Prostate gland (tissue), 2 donors: ENCODE data around the gene TBC1D22B. TPM values are rescaled to one million over a fixed set of nuclear protein-coding genes. Genes with fewer than 3 reads are reported as not detected.

Source experiments
- DNase-seq: peaks from one replicate; pipeline ENCODE4 v3.0.0-alpha.2; 2019; ENCODE audit warnings: low spot score
- H3K27ac ChIP-seq, 2 donors: fragments of 200-600 bp; sonication (generic); 2 replicates each; pipeline ENCODE4 v1.5.1; 2017 to 2019
- H3K27me3 ChIP-seq: fragments of 200-600 bp; sonication (generic); replicated peaks from 2 replicates; pipeline ENCODE4 v1.5.1; 2019; ENCODE audit not compliant: insufficient read depth
- H3K36me3 ChIP-seq, 2 donors: fragments of 200-600 bp; sonication (generic); 1 replicate in 1 of 2; 2 replicates in 1 of 2; pipeline versions ENCODE4 v1.5.1 to v1.8.1; 2017 to 2019
- H3K4me1 ChIP-seq: fragments of 200-600 bp; sonication (generic); replicated peaks from 2 replicates; pipeline ENCODE4 v1.5.1; 2019
- H3K4me3 ChIP-seq, 2 donors: fragments of 200-600 bp; sonication (generic); 2 replicates each; pipeline ENCODE4 v1.5.1; 2017 to 2019
- H3K9me3 ChIP-seq: fragments of 200-600 bp; sonication (generic); 2 replicates; pipeline ENCODE4 v1.5.1; 2017
- CTCF ChIP-seq, 4 experiments: fragments of 200-600 bp in 2 of 4; fragments of 450-650 bp in 2 of 4; sonication (generic) in 2 of 4; IDR thresholded peaks; 1 replicate in 3 of 4; 2 replicates in 1 of 4; pipeline ENCODE4 v1.5.1; 2016 to 2019; ENCODE audit warnings: antibody characterized with exemption in 4 of 4, mild to moderate bottlenecking in 2 of 4, moderate library complexity in 2 of 4
- POLR2A ChIP-seq: fragments of 450-650 bp; IDR thresholded peaks from one replicate; pipeline ENCODE4 v1.6.1; 2016; ENCODE audit warnings: antibody characterized with exemption, mild to moderate bottlenecking
- POLR2AphosphoS5 ChIP-seq: sonication (generic); formaldehyde crosslinking; IDR thresholded peaks from one replicate; pipeline ENCODE4 v1.6.1; 2017; ENCODE audit warnings: antibody characterized with exemption
- WGBS: methylation state at CpG from one replicate; pipeline ENCODE4 v1.1.5; 2018; 5-methylcytosine and 5-hydroxymethylcytosine counted together
- intact Hi-C: fragments of 100-400 bp; cut with DNase I; formaldehyde crosslinking; loops from one replicate; pipeline ENCODE4 v1.14.2; 2022
- total RNA-seq, 2 donors: library from RNA; depleted of rRNA; stranded (reverse); fragments of >200 nt; gene quantifications; one replicate each; pipeline ENCODE4 v1.1.0, GENCODE V29; 2016

Gene TBC1D22B
- total RNA-seq, 2 donors from 2014 or later = 10.7 to 27.0 TPM

- intact Hi-C loops = no loop called here
- H3K27ac ChIP-seq = peak overlapping the region; percentile 16 to 48
- no peaks in the 10 kb centered on the region for H3K4me1 ChIP-seq
- no peaks in the 10 kb centered on the region for H3K36me3 ChIP-seq
- WGBS = 78% methylated on average over 1 of the region's 1 CpG
- H3K27me3 ChIP-seq = no peaks in the 10 kb centered on the region
- H3K4me3 ChIP-seq = no peak overlapping the region
- TF ChIP-seq CTCF (IDR thresholded peaks at IDR 0.05) = no peak
- peak; percentile 46 for TF ChIP-seq POLR2AphosphoS5
- no peak for TF ChIP-seq POLR2A
- DNase-seq = peak; percentile 36
- H3K9me3 ChIP-seq = no peaks in the 10 kb centered on the region
Measured at GRCh38 chr6:37242429-37243052, 15.0 kb upstream of the TBC1D22B start.

- Histone ChIP-seq H3K27me3 (no peaks in the 10 kb centered on the region), H3K4me3 (no peak overlapping the region), H3K27ac (peak overlapping the region in 1 of 2 donors; percentile 65), H3K9me3 (no peaks in the 10 kb centered on the region), H3K4me1 (no peaks in the 10 kb centered on the region), H3K36me3 (no peaks in the 10 kb centered on the region)
- no peak for TF ChIP-seq CTCF (IDR thresholded peaks at IDR 0.05)
- TF ChIP-seq POLR2A = no peak
- no peak for TF ChIP-seq POLR2AphosphoS5
- DNase-seq = no peak
- intact Hi-C loops = no loop called here
- 89% methylated on average over 8 of the region's 8 CpGs for WGBS
Measured at GRCh38 chr6:37243131-37243815, 14.3 kb upstream of the TBC1D22B start.

GRCh38 chr6:37243816-37244370 lies 13.7 kb upstream of the TBC1D22B start:
- H3K9me3 ChIP-seq = no peaks in the 10 kb centered on the region
- H3K36me3 ChIP-seq = no peaks in the 10 kb centered on the region
- DNase-seq = no peak
- TF ChIP-seq POLR2AphosphoS5 (no peak), CTCF (IDR thresholded peaks at IDR 0.05) (no peak), POLR2A (no peak)
- peak overlapping the region; percentile 63 to 65 for H3K27ac ChIP-seq
- H3K4me1 ChIP-seq = no peaks in the 10 kb centered on the region
- intact Hi-C loops = no loop called here
- H3K27me3 ChIP-seq = no peaks in the 10 kb centered on the region
- WGBS = 59% methylated on average over 3 of the region's 3 CpGs
- no peak overlapping the region for H3K4me3 ChIP-seq

GRCh38 chr6:37244430-37245310 lies 12.9 kb upstream of the TBC1D22B start:
- no peaks in the 10 kb centered on the region for H3K36me3 ChIP-seq
- H3K4me1 ChIP-seq = no peaks in the 10 kb centered on the region
- H3K27me3 ChIP-seq = no peaks in the 10 kb centered on the region
- no peak overlapping the region for H3K4me3 ChIP-seq
- peak overlapping the region; percentile 63 to 73 for H3K27ac ChIP-seq
- intact Hi-C loops = no loop called here
- H3K9me3 ChIP-seq = no peaks in the 10 kb centered on the region
- TF ChIP-seq POLR2AphosphoS5 (peak; percentile 97), CTCF (IDR thresholded peaks at IDR 0.05) (no peak), POLR2A (no peak)
- peak; percentile 91 for DNase-seq
- 30% methylated on average over 6 of the region's 6 CpGs for WGBS
